ENCODE data around the gene LRCH4. TPM values are rescaled to one million over a fixed set of nuclear protein-coding genes. Genes with fewer than 3 reads are reported as not detected.

Gene LRCH4
- total and polyA plus RNA-seq, 2 of the 8 experiments (the other 6 are each of a cell fraction or from before 2014, with no cell fraction given), result 15.5 to 36.6 TPM

DNA sequence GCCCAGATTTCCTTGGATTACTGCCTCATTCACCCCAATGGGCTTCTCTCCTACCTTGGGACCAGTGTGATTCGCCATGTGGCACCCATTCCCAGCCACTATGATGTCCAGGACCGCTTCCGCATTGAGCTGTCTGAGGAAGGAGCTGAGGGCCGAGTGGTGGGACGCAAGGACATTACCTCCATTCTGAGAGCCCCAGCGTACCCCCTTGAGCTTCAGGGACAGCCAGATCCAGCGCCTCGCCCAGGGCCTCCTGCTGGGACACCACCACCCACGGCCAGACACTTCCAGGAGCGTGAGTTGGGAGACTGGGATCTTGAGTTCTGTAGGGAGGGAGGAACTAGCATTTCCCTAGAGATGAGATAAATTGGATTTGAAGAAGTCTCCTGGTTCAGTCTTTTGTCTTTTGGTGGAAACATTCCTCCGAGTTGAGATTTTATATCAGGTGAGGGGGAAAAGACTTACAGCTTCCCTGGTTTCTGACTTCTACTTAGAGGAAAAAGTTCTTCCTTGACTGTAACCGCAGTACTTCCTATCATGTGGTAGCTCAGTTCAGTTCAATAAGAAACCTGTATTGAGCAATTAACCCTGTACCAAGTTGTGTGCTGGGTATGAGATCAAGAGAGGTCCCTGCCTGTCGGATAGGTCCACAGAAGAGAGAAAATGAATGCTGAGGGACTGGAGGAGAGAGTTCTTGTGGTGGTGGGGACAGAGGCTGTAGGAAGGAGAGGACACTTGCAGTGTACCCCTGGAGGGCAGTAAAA, 27.7 kb upstream of the LRCH4 start (continued):
- TF ChIP-seq, protein P1, sequence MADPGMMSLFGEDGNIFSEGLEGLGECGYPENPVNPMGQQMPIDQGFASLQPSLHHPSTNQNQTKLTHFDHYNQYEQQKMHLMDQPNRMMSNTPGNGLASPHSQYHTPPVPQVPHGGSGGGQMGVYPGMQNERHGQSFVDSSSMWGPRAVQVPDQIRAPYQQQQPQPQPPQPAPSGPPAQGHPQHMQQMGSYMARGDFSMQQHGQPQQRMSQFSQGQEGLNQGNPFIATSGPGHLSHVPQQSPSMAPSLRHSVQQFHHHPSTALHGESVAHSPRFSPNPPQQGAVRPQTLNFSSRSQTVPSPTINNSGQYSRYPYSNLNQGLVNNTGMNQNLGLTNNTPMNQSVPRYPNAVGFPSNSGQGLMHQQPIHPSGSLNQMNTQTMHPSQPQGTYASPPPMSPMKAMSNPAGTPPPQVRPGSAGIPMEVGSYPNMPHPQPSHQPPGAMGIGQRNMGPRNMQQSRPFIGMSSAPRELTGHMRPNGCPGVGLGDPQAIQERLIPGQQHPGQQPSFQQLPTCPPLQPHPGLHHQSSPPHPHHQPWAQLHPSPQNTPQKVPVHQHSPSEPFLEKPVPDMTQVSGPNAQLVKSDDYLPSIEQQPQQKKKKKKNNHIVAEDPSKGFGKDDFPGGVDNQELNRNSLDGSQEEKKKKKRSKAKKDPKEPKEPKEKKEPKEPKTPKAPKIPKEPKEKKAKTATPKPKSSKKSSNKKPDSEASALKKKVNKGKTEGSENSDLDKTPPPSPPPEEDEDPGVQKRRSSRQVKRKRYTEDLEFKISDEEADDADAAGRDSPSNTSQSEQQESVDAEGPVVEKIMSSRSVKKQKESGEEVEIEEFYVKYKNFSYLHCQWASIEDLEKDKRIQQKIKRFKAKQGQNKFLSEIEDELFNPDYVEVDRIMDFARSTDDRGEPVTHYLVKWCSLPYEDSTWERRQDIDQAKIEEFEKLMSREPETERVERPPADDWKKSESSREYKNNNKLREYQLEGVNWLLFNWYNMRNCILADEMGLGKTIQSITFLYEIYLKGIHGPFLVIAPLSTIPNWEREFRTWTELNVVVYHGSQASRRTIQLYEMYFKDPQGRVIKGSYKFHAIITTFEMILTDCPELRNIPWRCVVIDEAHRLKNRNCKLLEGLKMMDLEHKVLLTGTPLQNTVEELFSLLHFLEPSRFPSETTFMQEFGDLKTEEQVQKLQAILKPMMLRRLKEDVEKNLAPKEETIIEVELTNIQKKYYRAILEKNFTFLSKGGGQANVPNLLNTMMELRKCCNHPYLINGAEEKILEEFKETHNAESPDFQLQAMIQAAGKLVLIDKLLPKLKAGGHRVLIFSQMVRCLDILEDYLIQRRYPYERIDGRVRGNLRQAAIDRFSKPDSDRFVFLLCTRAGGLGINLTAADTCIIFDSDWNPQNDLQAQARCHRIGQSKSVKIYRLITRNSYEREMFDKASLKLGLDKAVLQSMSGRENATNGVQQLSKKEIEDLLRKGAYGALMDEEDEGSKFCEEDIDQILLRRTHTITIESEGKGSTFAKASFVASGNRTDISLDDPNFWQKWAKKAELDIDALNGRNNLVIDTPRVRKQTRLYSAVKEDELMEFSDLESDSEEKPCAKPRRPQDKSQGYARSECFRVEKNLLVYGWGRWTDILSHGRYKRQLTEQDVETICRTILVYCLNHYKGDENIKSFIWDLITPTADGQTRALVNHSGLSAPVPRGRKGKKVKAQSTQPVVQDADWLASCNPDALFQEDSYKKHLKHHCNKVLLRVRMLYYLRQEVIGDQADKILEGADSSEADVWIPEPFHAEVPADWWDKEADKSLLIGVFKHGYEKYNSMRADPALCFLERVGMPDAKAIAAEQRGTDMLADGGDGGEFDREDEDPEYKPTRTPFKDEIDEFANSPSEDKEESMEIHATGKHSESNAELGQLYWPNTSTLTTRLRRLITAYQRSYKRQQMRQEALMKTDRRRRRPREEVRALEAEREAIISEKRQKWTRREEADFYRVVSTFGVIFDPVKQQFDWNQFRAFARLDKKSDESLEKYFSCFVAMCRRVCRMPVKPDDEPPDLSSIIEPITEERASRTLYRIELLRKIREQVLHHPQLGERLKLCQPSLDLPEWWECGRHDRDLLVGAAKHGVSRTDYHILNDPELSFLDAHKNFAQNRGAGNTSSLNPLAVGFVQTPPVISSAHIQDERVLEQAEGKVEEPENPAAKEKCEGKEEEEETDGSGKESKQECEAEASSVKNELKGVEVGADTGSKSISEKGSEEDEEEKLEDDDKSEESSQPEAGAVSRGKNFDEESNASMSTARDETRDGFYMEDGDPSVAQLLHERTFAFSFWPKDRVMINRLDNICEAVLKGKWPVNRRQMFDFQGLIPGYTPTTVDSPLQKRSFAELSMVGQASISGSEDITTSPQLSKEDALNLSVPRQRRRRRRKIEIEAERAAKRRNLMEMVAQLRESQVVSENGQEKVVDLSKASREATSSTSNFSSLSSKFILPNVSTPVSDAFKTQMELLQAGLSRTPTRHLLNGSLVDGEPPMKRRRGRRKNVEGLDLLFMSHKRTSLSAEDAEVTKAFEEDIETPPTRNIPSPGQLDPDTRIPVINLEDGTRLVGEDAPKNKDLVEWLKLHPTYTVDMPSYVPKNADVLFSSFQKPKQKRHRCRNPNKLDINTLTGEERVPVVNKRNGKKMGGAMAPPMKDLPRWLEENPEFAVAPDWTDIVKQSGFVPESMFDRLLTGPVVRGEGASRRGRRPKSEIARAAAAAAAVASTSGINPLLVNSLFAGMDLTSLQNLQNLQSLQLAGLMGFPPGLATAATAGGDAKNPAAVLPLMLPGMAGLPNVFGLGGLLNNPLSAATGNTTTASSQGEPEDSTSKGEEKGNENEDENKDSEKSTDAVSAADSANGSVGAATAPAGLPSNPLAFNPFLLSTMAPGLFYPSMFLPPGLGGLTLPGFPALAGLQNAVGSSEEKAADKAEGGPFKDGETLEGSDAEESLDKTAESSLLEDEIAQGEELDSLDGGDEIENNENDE (IDR thresholded peaks at IDR 0.05; ENCODE audit: insufficient replicate concordance, low read length), result no peak
- no peak for TF ChIP-seq ZNF274 (IDR thresholded peaks at IDR 0.05; ENCODE audit: borderline replicate concordance, extremely low read depth, low read length)
- TF ChIP-seq NANOG (IDR thresholded peaks at IDR 0.05; ENCODE audit: insufficient read depth, low read depth, low read length, poor library complexity, severe bottlenecking), result no peak
- no peak for TF ChIP-seq RXRA (IDR thresholded peaks at IDR 0.05; ENCODE audit: insufficient read depth, low read depth, low read length)
- no peak for TF ChIP-seq TAF7 (optimal IDR thresholded peaks at IDR 0.05; ENCODE audit: borderline replicate concordance, low read depth, low read length)
- TF ChIP-seq POLR2AphosphoS5 (IDR thresholded peaks at IDR 0.05; ENCODE audit: low read depth, low read length), result no peak
- no peak for TF ChIP-seq BCL11A (IDR thresholded peaks at IDR 0.05; ENCODE audit: low read depth in 2 of 2, low read length in 2 of 2)
- TF ChIP-seq CHD2 (IDR thresholded peaks at IDR 0.05; ENCODE audit: low read length), result no peak
- TF ChIP-seq SP4 (IDR thresholded peaks at IDR 0.05; ENCODE audit: low read length), result no peak
- no peak for TF ChIP-seq CBX8 (IDR thresholded peaks at IDR 0.05; ENCODE audit: borderline replicate concordance, low read depth, low read length)

All from H1 (cell line).